Activated CD4-positive, alpha-beta T cell treated with anti-CD3 and anti-CD28 coated beads for 4 hours (primary cell): ENCODE data around the gene ASAP3.
"Not testable (repeated sequence)": the region's sequence is repeated elsewhere in the genome, so short reads cannot be mapped to it uniquely, and the experiment has no call there.

ENCODE experiments used
- DNase-seq, 2 donors: peaks; one replicate each; pipeline ENCODE4 v3.0.0-alpha.2; 2020

Gene ASAP3

DNA sequence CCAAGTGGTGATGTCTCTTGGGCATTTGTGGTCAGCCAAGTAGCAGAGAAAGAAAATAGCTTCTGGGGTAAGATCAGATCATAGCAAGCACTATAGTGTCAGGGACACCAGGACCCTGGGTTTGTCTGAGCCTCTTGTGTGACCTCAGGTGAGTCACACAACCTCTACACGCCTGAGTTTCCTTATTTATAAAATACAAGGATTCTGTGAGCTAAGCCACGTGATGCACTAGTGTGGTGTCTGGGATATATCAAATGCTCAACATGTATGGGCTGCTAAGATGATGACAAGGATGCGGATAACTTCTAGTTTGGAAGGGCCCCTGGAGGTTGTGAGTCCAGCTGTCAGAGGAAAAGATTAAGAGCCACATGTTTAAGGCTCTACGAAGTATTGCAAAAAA, 89.8 kb downstream of the ASAP3 start:
- no peak for DNase-seq

DNA sequence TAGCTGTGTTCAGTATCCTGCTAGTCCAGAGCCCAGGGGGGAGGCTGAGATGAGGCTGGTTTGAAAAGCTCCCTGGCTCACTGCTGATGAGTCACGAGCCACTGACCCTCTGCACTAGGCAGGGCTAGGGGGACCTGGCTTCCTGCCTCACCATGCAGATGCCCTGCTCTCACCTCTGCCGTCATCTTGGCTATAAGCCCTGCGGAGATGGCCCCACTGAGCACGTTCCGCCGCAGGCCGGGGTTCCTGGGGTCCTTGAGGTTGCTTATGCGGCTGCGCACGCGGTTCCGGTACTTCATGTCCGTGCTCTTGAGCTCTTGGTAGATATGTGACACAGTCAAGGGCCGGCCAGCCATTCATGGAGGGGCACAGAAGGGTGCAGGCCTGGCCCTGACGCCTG, 90.3 kb downstream of the ASAP3 start:
- DNase-seq, result no peak

DNA sequence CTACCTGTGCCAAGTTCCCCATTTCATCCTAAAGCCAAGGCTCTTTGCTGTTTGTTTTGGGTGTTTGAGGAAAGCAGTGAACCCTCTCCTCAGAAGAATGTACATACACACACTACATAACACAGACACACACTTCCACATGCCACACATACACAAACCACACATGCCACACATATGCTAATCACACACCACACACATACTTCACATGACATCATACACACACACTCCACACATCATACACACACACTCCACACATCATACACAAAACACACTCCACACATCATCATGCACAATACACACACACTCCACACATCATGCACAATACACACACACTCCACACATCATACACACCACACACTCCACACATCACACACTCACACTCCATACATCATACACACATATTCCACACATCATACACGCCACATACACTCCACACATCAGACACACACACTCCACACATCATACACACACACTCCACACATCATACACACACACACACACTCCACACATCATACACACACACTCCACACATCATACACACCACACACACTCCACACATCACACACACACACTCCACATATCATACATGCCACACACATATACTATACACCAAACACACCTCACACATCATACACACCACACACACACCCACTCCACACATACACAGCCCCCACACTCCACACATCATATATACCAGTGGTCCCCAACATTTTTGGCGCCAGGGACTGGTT, 91.7 kb downstream of the ASAP3 start:
- no peak for DNase-seq

DNA sequence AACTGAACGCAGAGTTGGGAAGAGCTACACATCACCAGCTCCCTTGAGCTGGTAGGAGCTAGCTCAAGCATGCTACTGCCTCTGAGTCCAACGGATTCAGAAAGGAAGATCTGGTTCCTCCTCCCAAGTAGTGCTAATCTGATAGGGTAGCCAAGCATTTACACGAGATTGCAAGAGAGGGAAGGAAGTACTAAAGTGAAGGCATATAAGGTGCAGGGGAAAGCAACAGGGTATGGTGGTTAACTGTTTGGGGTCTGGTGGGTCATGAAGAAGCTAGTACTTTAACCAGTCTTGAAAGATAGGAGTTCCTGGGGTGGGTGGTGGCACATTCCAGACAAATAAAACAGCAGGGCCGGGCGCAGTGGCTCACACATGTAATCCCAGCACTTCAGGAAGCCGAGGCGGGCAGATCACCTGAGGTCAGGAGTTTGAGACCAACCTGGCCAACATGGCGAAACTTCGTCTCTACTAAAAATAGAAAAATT, 94.1 kb downstream of the ASAP3 start:
- no peak for DNase-seq

DNA sequence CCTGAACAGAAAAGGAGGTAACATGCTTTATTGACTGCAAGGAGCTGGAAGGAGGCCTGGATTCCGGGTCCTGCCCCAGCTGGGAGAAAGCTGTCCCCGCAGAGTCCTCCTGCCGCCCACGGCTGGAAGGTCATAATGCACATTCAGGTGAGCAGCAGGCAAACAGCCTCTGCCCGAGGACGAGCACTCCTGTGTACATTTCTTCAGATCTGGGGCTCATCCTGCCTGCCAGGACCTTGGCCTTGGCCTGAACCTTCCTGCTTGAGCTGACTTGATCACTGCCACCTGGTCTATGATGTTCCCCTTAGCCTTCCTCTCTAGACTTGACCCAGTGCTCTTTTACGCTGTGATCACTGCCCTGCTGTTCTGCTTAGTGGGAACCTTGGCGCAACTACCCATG, 96.5 kb downstream of the ASAP3 start:
- no peak for DNase-seq

DNA sequence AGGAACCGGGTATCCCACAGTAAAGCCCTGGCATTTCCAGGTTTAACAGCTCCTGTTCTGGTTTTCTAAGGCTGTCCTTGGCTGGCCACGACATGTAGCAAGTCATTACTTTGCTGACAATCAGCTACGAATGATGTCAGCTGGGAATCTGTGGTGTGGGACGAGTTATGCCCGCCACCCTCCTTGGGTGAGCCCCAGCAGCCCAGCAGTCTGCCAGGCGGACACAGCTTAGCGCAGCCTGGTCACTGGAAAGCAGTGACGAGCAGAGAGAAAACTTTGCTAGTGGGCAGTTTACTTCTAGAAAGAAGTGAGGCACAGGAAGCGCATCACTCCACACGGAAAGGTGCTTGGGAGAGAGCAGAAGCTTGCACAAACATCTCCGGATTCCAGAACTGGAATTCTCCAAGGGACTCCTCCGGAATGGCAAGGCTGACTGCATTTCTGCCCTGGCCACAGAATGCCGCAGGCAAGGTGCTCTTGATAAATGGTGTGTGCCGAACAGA, 98.8 kb downstream of the ASAP3 start:
- DNase-seq, result no peak

DNA sequence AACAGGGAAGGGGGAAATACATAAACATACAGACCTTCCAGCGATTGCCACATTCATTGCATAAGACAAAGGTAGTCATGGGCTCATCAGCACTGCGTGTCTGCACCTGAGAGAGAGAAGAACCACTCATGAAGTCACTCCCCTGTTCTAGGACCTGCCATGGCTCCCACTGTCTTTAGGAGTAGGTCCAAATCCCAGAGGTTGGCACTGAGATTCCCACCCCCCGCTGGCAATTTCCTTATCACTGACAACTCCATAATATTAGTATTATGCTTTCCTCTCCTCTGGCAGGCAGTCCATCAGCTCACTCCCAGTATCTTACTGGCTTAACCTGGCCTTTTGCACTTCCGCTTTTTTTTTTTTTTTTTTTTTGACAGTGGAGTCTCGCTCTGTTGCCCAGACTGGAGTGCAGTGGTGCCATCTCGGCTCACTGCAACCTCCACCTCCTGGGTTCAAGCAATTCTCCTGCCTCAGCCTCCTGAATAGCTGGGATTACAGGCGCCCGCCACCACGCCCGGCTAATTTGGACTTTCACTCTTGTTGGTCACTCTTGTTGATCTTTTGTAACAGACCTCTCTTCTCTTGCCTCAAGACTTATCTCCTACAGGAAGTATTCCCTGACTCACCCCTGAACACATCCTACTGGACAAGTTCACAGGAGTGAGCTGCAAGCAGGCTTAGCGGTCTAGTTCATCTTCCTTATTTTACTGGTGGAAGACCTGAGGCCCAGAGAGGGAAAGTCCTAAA, 99.5 kb downstream of the ASAP3 start:
- no peak for DNase-seq

DNA sequence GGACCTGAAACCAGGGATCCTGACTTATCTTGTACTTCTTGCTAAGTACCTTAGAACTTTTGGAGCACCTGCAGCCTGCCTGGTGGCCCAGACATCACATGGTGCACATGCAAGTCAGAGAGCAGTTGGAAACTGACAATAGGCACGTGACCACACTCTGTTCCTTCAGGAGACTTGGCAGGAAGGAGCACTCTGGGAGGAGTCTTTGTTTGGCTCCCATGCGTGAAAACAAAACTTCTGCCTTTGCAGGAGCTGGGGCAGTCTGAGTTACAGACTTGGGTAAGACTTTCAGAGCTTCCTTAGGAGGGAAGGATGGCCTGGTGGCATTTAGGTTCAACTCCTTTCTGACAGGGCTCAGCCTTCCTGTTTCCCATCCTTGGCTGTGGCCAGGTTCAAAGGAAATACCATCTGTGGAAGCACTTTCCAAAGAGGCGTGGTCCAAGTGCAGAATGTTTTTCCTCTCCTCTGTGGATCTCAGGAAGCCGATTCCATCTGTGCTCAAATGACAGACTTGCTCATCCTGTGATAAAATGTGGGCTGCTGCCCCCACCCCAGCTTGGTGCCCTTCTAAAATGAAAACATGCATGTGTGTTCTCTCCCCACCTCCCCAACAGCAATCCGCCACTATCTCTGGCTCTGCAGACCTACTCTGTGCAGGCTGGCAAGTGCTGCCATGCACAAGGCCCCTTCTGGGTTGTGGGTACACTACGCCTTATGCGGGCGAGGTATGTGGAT, 100.2 kb downstream of the ASAP3 start:
- no peak for DNase-seq

DNA sequence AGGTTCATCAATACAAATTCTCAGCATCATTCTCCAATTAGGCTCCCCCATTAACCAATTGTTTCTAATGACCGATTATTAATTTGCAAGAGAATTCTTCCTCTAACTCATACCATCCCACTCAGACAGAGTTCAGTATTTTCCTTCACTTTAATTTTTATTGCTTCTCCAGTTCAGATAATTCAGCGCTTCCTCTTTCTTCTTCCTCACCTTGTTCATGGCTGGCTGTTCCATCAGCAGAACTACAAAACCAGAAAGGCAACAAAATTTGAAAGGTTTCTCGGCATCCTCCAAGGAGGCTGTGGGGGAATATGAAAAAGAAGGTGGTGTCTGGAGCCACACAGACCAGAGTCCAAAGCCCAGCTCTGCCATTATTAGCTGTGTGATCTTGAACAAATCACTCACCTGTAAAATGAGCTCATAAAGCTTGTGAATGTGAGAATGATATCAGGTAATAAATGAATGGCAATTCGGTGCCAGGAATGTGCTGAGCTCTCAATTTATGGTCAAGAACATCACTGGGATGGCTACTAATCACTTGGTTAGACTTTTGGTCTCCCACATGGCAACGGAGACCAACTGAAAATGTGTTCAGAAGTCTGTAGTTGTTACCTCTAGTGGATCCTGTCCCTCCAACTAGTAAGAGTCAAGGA, 102.6 kb downstream of the ASAP3 start:
- no peak for DNase-seq

DNA sequence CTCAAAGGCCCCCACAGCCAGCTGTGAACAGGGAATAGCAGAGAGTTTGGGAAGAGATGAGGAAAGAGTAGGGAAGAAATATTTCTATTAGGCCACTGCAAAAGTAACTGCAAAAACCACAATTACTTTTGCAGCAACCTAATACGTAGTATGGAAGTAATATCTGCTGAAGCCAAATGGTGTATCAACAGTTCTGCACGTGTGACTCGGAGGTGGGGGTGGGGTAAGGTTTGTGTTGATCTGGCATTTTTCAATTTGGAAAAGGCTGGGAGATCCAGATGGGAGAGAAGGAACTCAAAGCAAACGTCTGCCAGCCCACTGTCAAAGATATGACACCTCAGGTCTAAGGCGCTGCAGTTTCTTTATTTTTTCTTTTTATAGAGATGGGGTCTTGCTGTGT, 103.3 kb downstream of the ASAP3 start:
- no peak for DNase-seq

DNA sequence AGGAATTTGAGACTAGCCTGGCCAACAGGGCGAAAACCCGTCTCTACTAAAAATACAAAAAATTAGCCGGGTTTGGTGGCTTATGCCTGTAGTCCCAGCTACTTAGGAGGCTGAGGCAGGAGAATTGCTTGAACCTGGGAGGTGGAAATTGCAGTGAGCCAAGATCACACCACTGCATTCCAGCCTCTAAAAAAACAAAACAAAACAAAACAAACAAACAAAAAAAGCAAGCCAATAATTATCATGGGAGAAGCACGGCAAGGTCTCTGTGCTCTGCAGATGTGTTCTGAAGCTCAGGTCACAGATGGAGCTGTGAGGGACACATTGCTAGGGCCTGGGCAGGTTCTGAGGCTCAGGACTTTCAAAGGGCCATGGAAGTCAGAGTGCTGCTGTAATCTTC, 103.7 kb downstream of the ASAP3 start:
- DNase-seq, result not testable (repeated sequence)
